Heart left ventricle (tissue), 13 donors: Measurements from ENCODE around the gene RBM8A.

Source experiments
- CTCF ChIP-seq, 12 donors: fragments of 200-600 bp; sonication (generic) in 4 of 12; IDR thresholded peaks; one replicate each; pipeline versions ENCODE4 v1.5.0 to v1.8.0; 2018 to 2022; ENCODE audit warnings: antibody characterized with exemption in 12 of 12, mild to moderate bottlenecking in 5 of 12
- POLR2A ChIP-seq, 2 donors: fragments of 450-650 bp; IDR thresholded peaks; one replicate each; pipeline ENCODE4 v1.6.1; 2017; ENCODE audit warnings: antibody characterized with exemption in 2 of 2, mild to moderate bottlenecking in 2 of 2, moderate library complexity in 2 of 2
- donor health status: ischemic (EF 13 %, LVEDD 7.1; RV severe dilation, severe dysfunction).
- donor health status: DM: no; HTN: yes; CAD: no.
- donor health status: DM: no; HTN: no; CAD: no.
- donor health status: ischemic (EF 25% LVEDD 6.9; RV normal size, moderate dysfunction).
- donor health status: ischemic (EF 25% LVEDD 5.7; RV mildly dilated, moderate dysfunction).
- donor health status: ischemic (EF 35%, LVEDD 5.7; RV mildly dilated, moderate dysfunction).
- donor health status: nonischemic (EF 11% LVEDD 7.7; RV severe dilation, severe dysfunction).
- donor health status: DM: yes; HTN: yes; CAD: no.
- donor health status: PGD.
- donor health status: ischemic (EF 29% LVEDD 5.4; RV normal size, mild dysfunction).
- donor health status: nonischemic (EF 23%, LVEDD 6.1; RV moderate dilation, normal function).

- TF ChIP-seq CTCF (IDR thresholded peaks at IDR 0.05): no peak
- no peak for TF ChIP-seq POLR2A (IDR thresholded peaks at IDR 0.05)
Observed at GRCh38 chr1:145951526-145951925, 24.2 kb upstream of the RBM8A start.
